ENCODE measurements around the gene RYR2.

GRCh38 chr1:237050185-237050584, 8.2 kb downstream of the RYR2 start:
- TF ChIP-seq TSHZ2 (CRISPR knock-in tag; IDR thresholded peaks at IDR 0.05) (no peak), ZFP3 (CRISPR knock-in tag; IDR thresholded peaks at IDR 0.05) (no peak), ZNF8 (CRISPR knock-in tag; IDR thresholded peaks at IDR 0.05) (no peak), ZFP30 (CRISPR knock-in tag; IDR thresholded peaks at IDR 0.05) (no peak), OSR1 (CRISPR knock-in tag; IDR thresholded peaks at IDR 0.05) (no peak), CREB5 (CRISPR knock-in tag; IDR thresholded peaks at IDR 0.05; ENCODE audit: low read depth) (no peak), ZNF70 (CRISPR knock-in tag; IDR thresholded peaks at IDR 0.05) (no peak)
